ENCODE results near the gene RHBDL1.
"Not testable (repeated sequence)": the region's sequence is repeated elsewhere in the genome, so short reads cannot be mapped to it uniquely, and the experiment has no call there.

Gene RHBDL1

GRCh38 chr16:687499-687898 is 12.0 kb downstream of the RHBDL1 start:
- no peak for DNase-seq

GRCh38 chr16:689175-689897 is 13.9 kb downstream of the RHBDL1 start:
- DNase-seq: no peak

GRCh38 chr16:691242-691641 is 15.8 kb downstream of the RHBDL1 start:
- not testable (repeated sequence) for DNase-seq

DNA sequence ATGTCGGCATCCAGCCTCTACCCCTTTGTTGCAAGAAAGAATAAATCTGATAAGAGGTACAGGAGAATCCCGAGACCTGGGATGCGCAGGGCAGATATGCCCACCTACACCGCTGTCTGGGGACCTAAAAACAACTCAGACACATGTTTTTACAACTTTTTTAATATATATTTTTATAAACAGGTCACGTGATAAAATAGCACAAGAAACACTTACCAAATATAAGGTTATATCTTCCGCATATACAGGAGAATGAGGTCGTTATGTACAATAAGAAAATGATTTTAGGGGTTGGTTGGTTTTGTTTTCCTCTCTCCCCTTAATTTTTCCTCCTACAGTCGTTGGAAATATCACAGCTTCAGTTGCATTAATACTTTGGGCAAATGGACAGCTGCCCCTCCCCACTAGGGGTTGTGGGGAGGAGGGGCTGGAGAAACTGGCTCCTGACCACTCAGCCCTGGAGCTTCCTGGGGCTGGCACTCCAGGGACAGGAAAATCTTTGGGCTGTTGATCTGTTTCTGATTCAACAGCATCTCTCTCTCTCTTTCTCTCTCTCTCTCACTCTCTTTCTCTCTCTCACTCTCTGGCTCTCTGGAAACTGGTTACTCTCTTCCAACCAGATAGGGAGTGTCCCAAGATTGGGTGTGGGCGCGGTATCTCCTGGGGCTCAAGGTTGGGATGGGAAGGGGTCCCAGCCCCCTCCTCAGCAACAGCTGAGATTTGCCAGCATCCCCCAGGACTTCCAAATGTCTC is 17.1 kb downstream of the RHBDL1 start:
- no peak for DNase-seq

DNA sequence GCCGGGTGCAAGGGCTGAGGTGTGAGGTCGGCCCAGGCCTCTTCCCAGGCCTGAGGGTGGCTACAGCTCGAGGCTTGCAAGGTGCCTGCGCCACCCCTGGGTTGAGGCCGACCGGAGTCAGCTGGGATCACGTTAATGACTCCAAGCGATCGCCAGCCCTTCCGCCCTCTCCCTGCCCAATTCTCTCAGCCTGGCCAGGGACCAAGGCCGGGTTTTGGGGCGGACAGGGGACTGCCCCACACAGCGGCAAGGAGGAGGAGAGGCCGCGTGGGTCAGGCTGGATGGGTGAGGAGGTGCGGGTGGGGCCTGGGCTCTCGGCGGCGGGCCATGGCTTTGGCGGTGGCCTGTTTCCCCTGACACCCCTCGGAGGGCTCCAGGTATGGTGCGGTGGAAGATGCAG is 17.9 kb downstream of the RHBDL1 start:
- DNase-seq: no peak

DNA sequence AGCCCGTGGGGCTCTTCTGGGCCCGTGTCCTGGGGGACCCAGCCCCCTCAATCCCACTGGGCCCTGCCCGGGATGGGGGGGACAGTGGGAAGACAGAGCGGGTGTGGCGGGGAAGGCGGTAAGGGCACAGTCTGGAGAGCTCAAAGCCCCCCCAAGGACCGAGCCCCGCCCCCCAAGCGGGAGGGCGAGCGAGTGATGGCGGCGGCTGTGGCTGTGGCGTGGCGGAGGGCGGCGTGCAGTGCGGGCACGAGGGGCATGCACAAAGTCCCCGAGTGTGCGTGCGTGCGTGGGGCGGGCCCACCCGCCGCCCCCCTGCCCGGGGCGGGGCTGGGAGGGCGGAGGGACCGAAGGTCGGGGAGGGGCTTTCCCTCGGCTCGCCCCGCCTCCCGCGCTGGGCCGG is 18.3 kb downstream of the RHBDL1 start:
- DNase-seq: no peak

- no peak for DNase-seq
Measured at GRCh38 chr16:694187-694862, 18.9 kb downstream of the RHBDL1 start.

DNA sequence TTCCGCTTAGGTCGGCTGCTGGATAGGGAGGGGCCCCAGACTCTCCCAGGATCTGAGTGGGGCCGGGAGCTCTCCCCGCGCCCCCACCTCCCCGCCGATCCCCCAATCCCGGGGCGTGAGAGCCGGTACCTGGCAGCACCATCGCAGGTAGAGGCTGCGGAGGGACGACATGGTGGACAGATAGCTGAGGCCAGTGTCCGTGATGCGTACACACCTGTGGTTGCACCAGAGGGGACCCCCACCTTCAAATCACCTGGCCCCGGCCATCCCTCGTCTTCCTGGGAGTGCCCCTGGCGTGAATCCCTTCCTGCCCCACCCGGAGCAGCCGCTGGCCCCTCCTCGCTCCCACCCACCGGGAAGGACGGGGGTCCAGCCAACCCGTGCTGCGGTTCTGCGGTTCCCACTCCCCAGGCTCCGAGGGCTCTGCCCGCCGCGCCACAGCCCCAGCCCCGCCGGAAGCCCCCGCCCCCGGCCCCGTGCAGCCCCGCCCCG is 19.4 kb downstream of the RHBDL1 start:
- DNase-seq: no peak

DNA sequence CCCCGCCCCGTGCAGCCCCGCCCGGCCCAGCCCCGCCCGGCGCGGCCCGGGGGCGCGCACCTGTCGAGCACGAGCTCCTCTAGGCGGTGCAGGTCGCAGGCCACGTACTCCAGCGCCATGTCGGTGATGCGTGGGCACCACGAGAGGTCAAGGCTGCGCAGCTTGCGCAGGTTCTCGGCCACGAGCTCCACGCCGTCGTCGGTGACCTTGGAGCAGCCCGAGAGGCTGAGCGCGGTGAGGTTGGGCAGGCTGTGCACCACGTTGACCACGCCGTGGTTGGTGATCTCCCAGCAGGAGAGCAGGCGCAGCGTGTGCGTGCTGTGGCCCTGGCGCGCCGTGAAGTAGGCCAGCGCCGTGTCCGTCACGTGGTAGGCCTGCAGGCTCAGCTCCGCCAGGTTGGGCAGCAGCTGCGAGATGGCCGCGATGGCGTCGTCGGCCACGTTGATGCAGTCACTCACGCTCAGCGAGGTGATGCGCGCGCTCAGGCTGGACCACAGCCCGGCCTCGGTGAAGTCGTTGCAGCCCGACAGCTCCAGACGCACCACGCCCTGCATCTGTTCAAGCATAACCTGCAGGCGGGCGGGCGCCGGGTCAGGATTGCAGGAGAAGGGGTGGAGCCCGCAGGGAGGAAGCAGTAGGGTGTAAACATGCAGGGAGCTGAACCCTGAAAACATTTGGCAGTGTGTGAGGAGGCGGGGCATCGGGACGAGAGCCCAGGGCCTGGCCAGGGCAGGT is 20.1 kb downstream of the RHBDL1 start:
- peak; percentile 85 for DNase-seq

GRCh38 chr16:698911-699671 is 23.6 kb downstream of the RHBDL1 start:
- DNase-seq: no peak

- DNase-seq: peak; percentile 82
Measured at GRCh38 chr16:700684-701584, 25.5 kb downstream of the RHBDL1 start.

- no peak for DNase-seq
Measured at GRCh38 chr16:702341-702740, 26.9 kb downstream of the RHBDL1 start.

- DNase-seq: no peak
Measured at GRCh38 chr16:703406-703805, 27.9 kb downstream of the RHBDL1 start.

DNA sequence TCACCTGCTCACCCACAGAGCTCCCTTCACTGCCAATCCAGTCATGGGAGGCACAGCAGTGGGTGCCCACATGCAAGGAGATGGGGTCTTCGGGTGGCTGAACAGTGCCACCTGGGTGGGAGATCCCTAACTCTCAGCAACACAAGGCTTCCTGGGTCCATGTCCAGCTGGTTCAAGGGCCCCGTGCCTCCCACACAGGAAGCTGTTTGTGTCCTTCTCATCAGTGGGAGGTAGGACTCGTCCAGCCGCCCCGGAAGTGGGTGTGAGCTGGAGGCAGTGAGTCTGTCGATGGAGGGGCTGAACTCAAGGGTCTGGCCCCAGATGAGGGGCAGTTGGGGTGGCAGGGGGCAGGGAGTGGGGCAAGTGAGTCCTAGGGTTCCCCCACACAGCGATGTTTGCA is 28.6 kb downstream of the RHBDL1 start:
- DNase-seq: no peak

DNA sequence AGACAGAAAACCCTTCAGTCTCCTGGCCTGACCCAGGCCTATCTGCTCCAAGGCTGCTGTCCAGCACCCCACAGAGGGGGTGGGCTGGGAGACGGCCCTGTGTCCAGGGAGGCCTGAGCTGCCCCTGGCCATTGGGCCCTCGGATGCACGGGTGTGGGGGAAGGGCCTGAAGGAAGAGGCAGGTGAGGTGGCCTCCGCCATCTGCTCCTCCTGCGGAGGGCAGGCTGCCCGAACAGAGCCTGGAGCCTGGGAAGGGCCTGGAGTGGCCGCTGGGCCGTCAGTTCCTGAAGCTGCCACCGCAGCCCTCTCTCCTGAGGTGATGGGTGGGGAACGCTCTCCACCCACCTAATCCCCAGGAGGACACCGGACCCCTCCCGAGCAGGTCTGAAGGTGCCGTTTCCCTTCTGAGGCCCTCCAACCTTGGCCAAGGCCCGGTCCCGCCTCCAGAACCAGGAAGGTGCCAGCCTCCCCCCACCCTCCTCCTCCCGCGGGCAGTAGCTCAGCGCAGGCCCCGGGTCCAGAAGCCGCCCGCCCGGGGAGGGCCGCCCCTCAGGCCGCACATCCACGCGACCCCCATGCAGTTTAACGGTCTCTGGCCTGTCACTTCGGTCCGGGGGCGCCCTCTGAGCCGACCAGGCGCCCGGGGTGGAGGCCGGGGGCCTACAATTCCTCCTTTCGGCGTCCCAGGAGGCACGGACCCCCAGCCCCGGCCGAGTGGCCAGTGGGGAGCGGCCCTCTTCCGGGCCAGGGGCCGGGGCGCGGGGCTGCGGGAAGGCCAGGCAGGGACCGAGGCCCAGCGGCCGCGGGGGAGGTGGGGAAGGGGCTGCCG is 29.3 kb downstream of the RHBDL1 start:
- DNase-seq: no peak

DNA sequence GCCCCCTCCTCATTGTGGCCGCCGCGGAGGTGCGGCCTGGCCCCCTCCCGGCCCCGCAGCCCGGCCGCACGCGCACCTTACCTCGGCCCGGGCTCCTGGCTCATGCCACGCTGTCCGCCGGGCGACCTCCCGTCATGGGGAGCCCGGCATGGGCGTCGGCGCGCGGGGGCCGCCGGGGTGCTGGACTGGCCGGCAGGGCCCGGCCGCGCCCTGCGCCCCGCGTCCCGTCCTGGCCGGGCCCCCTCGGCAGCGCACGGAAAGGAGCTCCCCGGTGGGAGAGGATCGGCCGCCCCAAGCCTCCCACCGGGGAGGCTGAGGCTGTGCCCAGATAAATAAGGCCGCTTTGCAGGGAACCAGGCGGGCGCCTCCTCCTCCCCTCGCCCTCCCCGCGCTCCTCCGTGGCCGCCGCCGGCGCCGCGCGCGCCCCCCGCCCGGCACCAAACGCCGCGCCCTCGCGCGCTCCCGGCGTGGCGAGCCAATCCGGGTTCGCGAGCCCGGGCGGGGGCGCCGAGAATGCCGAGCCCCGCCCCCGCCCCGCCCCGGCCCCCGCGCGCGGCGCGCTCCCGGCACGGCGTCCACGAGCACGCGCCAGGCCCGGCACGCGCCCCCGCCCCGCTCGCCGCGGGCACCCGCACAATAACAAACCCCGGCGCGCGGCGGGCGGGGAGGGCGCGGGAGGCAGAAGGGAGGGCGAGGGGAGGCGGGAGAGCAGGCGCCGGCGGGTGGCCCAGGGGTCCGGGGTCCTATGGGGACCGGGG is 30.1 kb downstream of the RHBDL1 start, which contains the start of gene FBXL16:
Gene FBXL16 (minus strand): TSS at position 371 of the 758 bp plus-strand sequence. CDS start 8,396 bp downstream, outside the sequence.
- no peak for DNase-seq

GRCh38 chr16:706189-707061 is 31.0 kb downstream of the RHBDL1 start:
- no peak for DNase-seq

DNA sequence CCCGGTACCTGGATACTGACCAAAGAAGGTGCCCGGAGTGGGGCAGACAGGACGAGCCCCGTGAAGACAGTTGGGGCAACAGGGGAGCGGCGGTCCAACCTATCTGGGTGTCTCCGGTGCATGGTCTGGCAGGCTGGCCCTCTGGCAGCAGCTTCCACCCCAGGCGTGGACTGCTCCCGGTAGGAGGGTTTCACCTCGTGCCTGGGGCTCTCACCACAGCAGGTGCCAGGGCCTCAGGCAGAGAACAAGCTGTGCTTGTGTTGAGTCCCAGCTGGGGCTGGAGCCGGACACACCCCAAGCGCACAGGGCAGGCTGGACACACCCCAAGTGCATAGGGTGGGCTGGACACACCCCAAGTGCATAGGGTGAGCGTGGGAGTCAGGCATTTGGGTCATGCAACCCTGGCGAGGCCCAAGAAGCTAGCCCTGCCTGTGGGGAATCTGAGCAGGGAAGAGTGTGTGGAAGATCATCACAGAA is 31.6 kb downstream of the RHBDL1 start:
- DNase-seq: no peak
